KG1 (cell line): Measurements from ENCODE around the gene TCN1.

ENCODE experiments used
- DNase-seq: peaks from one replicate; lab custom pipeline; 2025; lab: John Stamatoyannopoulos, UW

Gene TCN1

DNA sequence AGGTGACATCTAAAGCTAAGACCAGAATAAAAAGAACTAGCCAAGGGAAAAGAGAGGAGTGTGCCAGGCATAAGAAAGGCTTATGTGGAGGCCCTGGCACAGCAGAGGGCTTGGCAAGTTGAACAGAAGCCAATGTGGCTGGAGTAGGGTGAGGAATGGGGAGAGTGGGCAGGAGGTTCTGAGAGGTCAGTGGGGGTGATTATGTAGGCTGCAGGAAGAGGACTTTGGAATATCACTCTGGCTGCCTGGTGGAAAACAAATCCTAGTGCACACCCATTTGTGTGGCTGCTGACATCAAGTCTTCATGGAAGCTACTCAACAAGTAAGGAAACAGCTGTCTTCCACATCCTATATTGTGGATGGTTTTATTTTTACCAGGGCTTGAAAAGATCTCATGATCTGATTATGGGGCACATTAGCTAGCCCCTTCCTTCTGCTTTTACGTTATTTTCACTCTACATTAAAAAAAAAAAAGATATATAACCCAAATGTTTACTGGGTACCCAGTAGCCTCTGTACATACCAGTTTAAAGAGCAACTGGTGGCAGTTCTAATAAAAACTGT is 59.2 kb downstream of the TCN1 start:
- DNase-seq, result no peak

DNA sequence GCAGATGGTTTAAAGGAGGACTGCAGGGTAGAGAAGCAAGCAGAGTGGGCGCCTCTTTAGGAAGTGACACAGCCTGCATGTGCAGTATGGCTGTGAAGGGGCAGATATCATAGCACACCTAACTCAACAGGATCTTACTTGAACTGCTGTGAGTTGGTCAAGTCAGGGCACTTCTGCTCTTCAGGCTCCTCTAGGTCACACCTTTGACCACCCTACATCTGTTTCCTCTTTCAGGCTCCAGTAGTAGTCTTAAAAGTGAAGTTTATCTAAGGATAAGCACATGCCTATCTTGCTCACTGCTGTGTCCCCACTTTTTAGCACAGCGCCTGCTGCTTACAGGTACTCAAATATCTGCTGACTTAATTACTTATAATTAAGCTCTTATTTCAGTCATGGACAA is 62.2 kb downstream of the TCN1 start:
- DNase-seq, result no peak
